CMK (cell line): ENCODE measurements around the gene NOTCH3.

Experiments
- DNase-seq: peaks from one replicate; pipeline ENCODE4 v3.0.0-alpha.2; 2010; ENCODE audit warnings: low read depth

The NOTCH3 gene

DNA sequence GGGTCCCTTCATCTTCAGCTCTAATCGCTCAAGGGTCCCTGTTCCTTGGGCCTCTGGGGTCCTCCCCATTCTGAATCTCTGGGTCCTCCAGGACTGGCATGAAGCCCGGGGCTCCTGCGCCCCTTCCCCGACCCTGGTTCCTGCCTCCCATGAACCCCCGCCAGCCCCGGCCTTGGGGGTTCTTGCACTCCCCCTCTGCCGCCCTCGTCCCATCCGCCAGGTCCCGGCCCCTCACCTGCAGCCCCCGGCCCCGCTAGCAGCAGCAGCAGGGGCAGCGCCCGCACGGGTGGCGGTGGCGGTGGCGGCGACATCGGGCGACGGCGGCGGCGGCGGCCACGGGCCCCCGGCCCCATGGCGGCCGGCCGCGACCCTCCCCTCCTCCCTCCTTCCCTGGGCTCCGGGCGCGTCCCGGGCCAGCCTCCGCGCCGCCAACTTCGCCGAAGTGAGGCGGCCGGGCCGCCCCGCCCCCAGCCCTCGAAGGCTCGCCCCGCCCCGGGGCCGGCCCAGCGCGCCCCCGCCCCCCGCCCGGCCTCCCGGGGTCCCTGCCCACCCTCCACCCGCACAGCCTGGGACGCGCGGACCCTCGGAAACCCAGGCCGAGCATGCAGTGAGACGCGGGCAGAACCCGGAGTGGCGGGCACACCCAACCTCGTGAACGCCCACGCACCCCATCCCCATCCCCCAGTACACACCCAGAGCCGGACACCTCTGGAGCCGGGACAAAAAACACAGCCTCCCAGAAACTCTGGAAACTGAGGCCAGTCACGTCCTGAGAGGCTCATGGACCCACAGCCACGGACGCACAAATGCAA lies at the start of gene NOTCH3:
TSS of gene NOTCH3 (minus strand) at position 443 of the 812 bp plus-strand sequence. CDS start at position 353, 90 bp downstream.
- no peak for DNase-seq

GRCh38 chr19:15250640-15250993 lies 49.8 kb upstream of the NOTCH3 start:
- DNase-seq = no peak

- DNase-seq = no peak
Measured at GRCh38 chr19:15249972-15250639, 49.3 kb upstream of the NOTCH3 start.

DNA sequence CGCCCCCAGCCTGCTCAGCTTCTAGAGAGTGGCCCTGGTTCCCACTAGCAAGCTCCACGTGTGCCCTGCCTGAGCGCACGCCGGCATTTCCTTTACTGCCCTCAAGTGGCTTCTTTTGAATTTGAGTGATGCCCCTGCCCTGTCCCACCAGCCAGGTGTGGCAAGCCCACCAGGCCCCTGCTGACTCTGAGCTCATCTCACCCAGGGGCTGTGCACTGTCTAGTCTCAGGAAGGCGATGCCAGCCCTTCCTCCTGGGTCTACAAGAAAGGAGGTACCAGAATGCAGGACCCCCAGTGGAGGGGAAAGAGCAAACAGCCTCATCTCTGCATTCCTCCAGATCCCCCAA lies 48.7 kb upstream of the NOTCH3 start:
- no peak for DNase-seq

DNA sequence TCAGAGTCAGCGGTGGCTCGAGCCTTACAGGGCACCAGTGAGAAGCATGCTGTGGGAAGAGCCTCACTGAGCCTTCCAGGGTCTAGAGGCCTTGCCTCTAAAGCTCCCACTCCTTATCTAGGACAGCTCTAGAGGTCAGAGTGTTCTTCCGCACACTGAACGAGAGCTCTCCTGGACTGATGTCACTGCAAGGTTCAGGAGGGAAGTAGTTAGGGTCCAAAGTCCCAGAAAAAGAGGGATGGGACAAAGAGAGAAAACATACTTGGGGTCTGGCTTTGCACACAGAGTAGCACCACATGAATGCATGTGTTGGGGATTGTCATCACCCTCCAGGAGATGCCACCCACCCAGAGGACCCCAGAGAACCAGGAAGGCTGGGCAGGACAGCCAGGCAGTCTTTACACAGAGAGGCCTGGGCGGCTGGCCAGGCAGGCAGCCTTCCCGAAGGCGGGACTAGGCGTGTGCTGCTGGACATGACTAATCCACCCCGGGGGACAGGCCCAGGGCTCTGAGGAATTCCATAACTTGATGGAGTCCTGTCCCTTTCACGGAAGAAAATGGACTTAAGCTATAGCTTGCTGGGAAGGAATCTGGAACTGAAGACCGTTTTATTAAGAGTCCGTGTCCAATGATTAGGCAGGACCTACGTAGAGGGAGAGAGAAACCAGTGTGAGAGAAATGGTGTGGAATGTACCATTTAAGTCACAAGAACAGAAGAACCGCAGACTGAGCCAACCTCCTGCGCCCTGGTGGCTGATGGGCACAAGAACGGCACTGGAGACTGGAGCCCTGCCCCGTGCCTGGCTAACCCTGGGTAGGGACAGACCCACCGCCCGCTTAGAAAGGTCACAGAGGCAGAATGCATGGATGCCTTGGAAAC lies 48.1 kb upstream of the NOTCH3 start:
- no peak for DNase-seq

DNA sequence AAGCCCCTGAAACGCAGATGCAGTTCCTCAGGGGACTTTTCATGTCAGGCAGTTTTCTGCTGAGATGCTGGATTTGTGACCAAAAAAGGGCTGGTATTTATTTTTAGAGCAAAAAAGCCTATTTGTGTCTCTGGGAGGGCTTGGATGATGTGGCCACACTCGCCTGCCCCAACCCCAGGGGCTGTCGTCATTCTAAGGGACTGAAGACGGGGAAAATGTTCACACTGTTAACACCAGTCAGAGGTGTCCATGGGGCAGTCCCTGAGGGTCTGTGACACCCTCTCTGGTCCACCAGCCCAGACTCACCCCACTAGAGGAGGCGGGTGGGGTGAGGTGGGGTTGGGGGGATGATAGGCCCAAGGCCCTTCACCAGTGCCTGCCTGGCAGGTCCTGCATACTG lies 47.3 kb upstream of the NOTCH3 start:
- no peak for DNase-seq

GRCh38 chr19:15247107-15248014 lies 46.6 kb upstream of the NOTCH3 start:
- DNase-seq = no peak

DNA sequence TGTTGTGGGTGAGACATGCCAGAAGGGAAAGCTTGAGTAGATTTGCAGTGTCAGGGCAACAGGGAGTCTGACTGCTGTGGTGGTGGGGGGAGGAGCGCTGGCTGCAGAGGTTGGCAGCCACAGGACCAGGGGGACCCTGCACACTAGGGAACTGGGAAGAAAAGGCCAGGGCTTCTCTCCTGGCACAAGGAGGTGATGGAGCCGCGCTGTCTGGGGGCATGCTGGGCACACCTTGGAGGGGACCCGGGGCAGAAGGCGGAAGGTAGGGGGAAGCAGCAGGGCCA lies 45.3 kb upstream of the NOTCH3 start:
- DNase-seq = no peak

DNA sequence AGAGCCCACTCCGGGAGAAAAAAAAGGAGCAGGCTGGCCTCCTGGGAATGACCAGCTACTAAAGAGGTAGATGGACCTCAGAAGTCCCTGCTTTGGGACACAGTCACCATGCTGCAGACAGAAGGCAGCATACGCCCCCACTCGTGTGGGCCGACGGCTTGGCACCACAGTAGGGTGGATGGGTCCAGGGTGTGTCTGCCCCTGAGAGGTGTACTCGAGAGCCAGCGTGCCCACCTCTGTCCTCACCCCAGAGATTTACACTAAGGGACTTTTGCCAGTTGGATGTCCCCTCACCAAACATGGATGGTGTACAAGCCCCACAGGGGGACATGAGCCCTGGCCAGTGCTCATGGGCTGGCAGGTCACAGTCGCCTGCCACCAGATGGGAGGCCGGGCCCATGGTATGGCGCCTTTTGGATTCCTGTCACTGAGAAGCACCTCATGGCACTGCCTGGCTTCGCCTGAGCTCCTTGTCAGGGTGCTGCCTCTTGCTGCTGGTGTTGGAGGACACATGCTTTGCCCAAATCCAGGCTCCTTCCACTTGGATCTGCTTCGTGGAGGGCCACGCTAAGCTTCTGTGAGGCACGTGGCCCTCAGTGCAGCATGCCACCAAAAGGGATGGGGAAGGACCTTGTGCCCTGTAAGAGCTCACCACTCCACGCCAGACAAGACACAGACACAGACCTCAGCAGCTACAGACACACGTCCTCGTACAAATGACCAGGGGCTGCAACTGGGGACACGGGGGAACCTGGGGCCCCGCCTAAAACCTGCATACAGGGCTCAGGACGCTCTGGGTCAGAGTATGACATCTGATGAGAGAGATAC lies 44.8 kb upstream of the NOTCH3 start:
- no peak for DNase-seq

DNA sequence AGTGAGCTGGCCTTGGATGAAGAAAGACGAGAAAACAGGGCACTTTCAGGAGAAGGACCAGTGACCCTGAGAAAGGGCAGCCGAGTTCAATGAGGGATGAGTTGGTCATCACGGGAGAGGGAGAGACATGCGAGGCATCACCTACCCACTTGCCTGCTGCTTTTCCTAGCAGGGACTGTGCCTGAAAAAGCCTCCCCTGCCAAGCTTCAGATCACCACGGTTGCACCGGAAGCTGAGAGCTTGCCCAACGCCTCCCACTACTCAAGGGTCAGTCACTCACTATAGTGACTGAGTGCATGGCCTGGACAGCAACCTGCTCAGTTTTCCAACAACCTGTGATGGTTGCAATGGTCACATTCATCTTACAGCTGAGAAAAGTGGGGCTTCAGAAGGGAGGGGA lies 44.0 kb upstream of the NOTCH3 start:
- DNase-seq = no peak

GRCh38 chr19:15244106-15244803 lies 43.5 kb upstream of the NOTCH3 start:
- DNase-seq = no peak

DNA sequence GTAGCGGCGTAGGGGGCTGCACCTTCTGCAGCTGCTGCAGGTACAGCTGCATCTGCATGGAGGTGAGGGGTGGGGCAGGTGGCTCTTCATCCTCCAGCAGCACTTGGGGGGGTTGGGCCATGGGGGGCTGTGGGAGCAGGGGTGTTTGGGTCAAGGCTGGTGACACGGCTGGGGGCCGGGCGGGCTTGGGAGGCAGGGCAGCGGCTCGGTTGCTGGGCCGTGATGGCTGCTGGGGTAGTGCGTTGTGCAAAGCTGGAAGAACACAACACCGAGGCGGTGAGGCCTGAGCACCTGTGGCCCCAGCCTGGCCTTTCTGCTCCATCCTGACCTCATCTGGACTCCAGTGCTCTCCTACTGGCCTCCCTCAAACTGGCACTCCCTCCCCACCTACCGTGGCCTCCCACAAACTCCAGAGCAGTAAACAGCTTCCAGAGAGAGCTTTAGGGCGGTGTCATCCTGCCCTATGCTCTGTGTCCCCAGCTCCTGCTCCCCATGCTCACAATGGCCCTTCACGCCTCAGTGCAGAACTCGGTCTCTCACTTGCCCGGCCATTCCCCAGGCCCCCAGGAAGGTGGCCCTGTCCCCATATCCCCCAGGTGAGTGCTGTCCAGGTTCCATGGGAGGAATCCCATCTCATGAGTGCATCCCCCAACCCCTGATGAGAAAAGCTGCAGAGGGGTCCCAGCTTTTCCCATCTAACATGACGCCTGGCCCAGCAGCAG lies 42.6 kb upstream of the NOTCH3 start:
- no peak for DNase-seq

DNA sequence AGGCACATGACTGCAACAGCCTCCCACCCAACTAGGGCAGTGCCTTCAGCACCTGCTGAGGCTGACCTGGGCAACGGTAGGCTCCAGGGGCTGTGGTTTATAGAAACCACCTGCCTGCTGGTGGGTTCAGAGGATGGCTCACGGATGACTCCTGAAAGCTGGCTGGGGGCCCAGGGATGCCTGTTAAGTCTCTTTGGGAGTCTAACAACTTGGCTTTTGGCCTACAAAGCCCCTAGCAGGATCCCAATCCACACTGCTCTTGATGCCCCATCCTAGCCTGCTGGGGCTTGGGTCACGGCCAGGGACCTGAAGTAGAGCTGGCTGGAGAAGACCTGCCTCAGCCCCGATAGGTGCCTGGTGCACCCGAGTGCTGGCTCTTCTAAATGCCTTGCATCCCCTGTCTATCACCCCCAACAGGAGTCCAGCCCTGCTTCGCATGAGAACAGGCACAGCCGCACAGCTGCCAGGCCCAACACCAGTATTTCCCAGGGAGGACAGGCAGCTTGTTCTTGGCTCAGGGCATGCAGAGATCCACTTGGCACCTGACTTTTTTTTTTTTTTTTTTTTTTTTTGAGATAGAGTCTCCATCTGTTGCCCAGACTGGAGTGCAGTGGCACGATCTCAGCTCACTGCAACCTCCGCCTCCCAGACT lies 40.6 kb upstream of the NOTCH3 start:
- DNase-seq = no peak

DNA sequence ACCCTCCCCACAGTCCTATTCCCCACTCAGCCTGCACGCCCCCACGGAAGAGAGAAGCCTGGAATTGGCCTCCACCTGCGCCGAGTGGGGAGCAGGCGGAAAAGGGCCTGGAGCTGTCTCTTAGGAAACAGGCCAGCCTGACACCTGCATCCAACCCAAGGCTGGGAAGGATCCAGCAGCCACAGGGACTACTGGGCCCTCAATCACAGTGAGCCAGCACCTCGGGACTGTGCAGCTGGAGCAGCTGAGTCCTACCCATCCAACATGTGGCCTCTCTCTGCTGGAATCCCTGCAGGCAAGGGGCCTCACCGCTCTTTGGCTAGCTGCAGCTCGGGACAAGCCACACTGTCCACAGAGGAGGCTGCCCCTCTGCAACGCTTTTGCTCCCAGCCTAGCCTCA lies 39.7 kb upstream of the NOTCH3 start:
- DNase-seq = no peak

- DNase-seq = no peak
Measured at GRCh38 chr19:15239337-15239949, 38.6 kb upstream of the NOTCH3 start.

DNA sequence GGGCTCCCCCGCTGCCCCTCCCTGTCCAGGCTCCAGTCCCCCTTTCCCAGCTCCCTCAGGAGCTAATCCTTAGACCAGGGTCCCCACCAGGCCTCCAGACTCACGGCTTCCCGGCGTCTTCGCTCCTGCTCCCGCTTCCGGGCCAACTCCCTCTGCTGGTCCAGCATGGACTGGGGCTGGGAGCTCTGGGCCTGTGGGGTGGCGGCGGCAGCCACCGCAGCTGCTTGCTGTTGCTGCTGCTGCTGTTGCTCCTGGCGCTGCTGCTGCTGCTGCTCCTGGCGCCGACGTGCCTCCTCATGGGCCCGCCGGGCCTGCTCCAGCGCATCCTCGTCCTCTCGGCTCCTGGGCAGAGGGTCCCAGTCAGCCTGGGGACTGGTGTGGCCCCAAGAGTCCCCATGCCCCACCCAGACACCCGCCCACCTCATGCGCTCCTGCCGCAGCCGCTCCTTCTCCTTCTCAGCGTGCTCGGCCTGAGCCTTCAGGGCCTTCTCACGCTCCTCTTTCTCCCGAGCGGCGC lies 37.9 kb upstream of the NOTCH3 start:
- no peak for DNase-seq

DNA sequence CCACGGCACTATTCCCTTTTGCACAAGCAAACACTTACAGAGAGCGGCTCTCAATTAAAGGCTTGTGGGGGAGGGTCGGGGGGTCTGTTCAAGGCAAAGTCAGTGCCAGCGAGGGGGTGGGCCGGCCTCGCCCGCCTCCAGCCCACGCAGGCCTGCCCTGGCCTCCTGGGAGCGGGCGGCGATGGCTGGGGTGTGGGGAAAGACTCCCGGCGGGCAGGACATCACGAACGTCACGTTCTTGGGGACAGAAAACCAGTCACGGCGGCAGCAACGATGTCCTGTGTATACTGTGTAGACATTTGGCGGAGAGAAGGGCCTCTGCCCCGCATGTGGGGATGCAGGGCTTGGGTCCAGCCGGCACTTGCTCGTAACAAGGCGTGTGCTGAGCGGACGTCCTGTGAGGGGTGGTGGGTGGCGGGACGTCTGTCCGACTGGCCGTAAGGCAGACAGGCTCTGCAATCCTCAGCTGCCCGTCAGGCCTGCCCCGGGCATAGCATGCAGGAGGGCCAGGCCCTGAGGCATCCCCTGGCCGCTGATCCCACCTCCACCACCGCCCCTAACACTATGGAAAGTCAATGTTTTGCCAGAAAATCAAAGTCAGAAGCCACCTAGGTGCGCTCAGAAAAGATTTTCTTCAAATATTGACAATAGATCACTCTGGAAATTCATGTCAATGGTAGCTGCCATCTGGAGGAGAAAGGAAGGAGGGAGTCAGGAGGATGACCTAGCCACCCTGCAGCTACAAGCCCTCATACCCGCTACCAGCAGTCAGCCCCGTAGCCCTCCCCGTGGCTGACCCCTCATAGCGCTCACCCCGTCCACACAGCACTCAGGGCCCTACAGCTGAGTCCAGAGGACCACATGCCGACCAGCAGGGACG lies 37.2 kb upstream of the NOTCH3 start:
- DNase-seq = no peak

- DNase-seq = no peak
Measured at GRCh38 chr19:15236886-15237285, 36.1 kb upstream of the NOTCH3 start.
